NOMO-1 treated with dmso at 0.1 percent for 144 hours (cell line): ENCODE data around the gene XPO5.
A peak's percentile ranks its signal among the peaks of the same experiment; 100 is the strongest.
"Not testable (repeated sequence)": the region's sequence is repeated elsewhere in the genome, so short reads cannot be mapped to it uniquely, and the experiment has no call there.

ENCODE experiments used
- DNase-seq: peaks from one replicate; lab custom pipeline; 2025; ENCODE audit not compliant: unreplicated experiment; lab: John Stamatoyannopoulos, UW

XPO5 gene

GRCh38 chr6:43575772-43576551, at the start of gene XPO5, which contains the start of gene POLH:
XPO5 (minus strand) TSS chr6:43576038; CDS start chr6:43575864, 174 bp downstream.
POLH (plus strand) TSS chr6:43576185; CDS start chr6:43582320, 6,135 bp downstream.
- peak; percentile 94 for DNase-seq

GRCh38 chr6:43625393-43625992, 49.7 kb upstream of the XPO5 start:
- no peak for DNase-seq

- DNase-seq = no peak
Measured at GRCh38 chr6:43624786-43625288, 49.0 kb upstream of the XPO5 start.

- no peak for DNase-seq
Measured at GRCh38 chr6:43623880-43624785, 48.3 kb upstream of the XPO5 start.

GRCh38 chr6:43622541-43622940, 46.7 kb upstream of the XPO5 start:
- no peak for DNase-seq

- DNase-seq = no peak
Measured at GRCh38 chr6:43621836-43622180, 46.0 kb upstream of the XPO5 start.

- no peak for DNase-seq
Measured at GRCh38 chr6:43621078-43621835, 45.4 kb upstream of the XPO5 start.

GRCh38 chr6:43616725-43617472, 41.1 kb upstream of the XPO5 start:
- no peak for DNase-seq

- no peak for DNase-seq
Measured at GRCh38 chr6:43614396-43614730, 38.5 kb upstream of the XPO5 start.

- no peak for DNase-seq
Measured at GRCh38 chr6:43613721-43614395, 38.0 kb upstream of the XPO5 start.

- no peak for DNase-seq
Measured at GRCh38 chr6:43610431-43610830, 34.6 kb upstream of the XPO5 start.

- no peak for DNase-seq
Measured at GRCh38 chr6:43609402-43609801, 33.6 kb upstream of the XPO5 start.

- peak; percentile 49 for DNase-seq
Measured at GRCh38 chr6:43608807-43609206, 33.0 kb upstream of the XPO5 start.

GRCh38 chr6:43608310-43608763, 32.5 kb upstream of the XPO5 start:
- no peak for DNase-seq

- DNase-seq = no peak
Measured at GRCh38 chr6:43606019-43606418, 30.2 kb upstream of the XPO5 start.

GRCh38 chr6:43604174-43604573, 28.3 kb upstream of the XPO5 start:
- no peak for DNase-seq

- no peak for DNase-seq
Measured at GRCh38 chr6:43600595-43600994, 24.8 kb upstream of the XPO5 start.

- DNase-seq = no peak
Measured at GRCh38 chr6:43593938-43594337, 18.1 kb upstream of the XPO5 start.

GRCh38 chr6:43589564-43589963, 13.7 kb upstream of the XPO5 start:
- not testable (repeated sequence) for DNase-seq
